Measurements from ENCODE around the gene MAP3K2.

- TF ChIP-seq CTCF (IDR thresholded peaks at IDR 0.05) (peak; percentile 54 to 66 (median 61)), POLR2A (IDR thresholded peaks at IDR 0.05) (no peak)
Observed at GRCh38 chr2:127324635-127325034, 63.1 kb downstream of the MAP3K2 start.

Data from uterus (tissue), 2 donors.